Calu3 (cell line): ENCODE results near the gene KCND3. TPM values are rescaled to one million over a fixed set of nuclear protein-coding genes. Genes with fewer than 3 reads are reported as not detected.

Source experiments
- BruUV-seq: library from RNA; stranded (reverse); fragments of 400-500 nt; replicated peaks from 2 replicates; lab custom pipeline; 2021; lab: Mats Ljungman, UMichigan
- CTCF ChIA-PET: fragments of 300-600 bp; sonication (Branson Sonifier 250); formaldehyde crosslinking; loops from one replicate; lab custom pipeline; 2022; ENCODE audit warnings: antibody characterized with exemption; lab: Charles Lee
- DNase-seq: peaks from one replicate; pipeline ENCODE4 v3.0.0; 2022
- H3K27ac Mint-ChIP-seq: one replicate; pipeline ENCODE4 v1.8.0; 2022; ENCODE audit warnings: mixed read lengths; ENCODE audit not compliant: unreplicated experiment
- H3K27me3 Mint-ChIP-seq: one replicate; pipeline ENCODE4 v1.8.0; 2022; ENCODE audit warnings: mixed read lengths; ENCODE audit not compliant: unreplicated experiment
- H3K36me3 Mint-ChIP-seq: one replicate; pipeline ENCODE4 v1.8.0; 2022; ENCODE audit warnings: mild to moderate bottlenecking, moderate library complexity, mixed read lengths; ENCODE audit not compliant: insufficient read depth, unreplicated experiment
- H3K4me1 Mint-ChIP-seq: one replicate; pipeline ENCODE4 v1.8.0; 2022; ENCODE audit warnings: mild to moderate bottlenecking, low read depth, mixed read lengths; ENCODE audit not compliant: unreplicated experiment
- H3K4me3 Mint-ChIP-seq: one replicate; pipeline ENCODE4 v1.8.0; 2022; ENCODE audit warnings: mild to moderate bottlenecking, low read depth, moderate library complexity, mixed read lengths; ENCODE audit not compliant: unreplicated experiment
- H3K9me3 Mint-ChIP-seq: one replicate; pipeline ENCODE4 v1.8.0; 2022; ENCODE audit warnings: low read depth, mixed read lengths; ENCODE audit not compliant: unreplicated experiment
- CTCF ChIP-seq: fragments of 200-600 bp; IDR thresholded peaks from one replicate; pipeline ENCODE4 v1.8.0; 2022; ENCODE audit warnings: antibody characterized with exemption; ENCODE audit not compliant: unreplicated experiment
- intact Hi-C: fragments of 100-400 bp; cut with micrococcal nuclease; formaldehyde crosslinking; loops from one replicate; pipeline ENCODE4 v1.10.0; 2022; ENCODE audit not compliant: unreplicated experiment
- total RNA-seq: library from RNA; stranded (reverse); gene quantifications from 2 replicates; pipeline ENCODE4 v1.2.3, GENCODE V29; 2022

The KCND3 gene
- total RNA-seq, 1 experiment from 2014 or later: 0.07 TPM

GRCh38 chr1:112027696-112028095 is 38.2 kb upstream of the KCND3 start:
- no peaks in the 10 kb centered on the region for H3K4me1 Mint-ChIP-seq
- intact Hi-C loops: no loop called here
- H3K4me3 Mint-ChIP-seq: no peak overlapping the region
- DNase-seq: no peak
- TF ChIP-seq CTCF: no peak
- no TSS peak for BruUV-seq
- H3K27ac Mint-ChIP-seq: no peak overlapping the region
- CTCF ChIA-PET: no interaction called here
- H3K36me3 Mint-ChIP-seq: no peaks in the 10 kb centered on the region
- H3K27me3 Mint-ChIP-seq: peaks cover 89% of the 10 kb centered on the region
- H3K9me3 Mint-ChIP-seq: no peaks in the 10 kb centered on the region

GRCh38 chr1:112026501-112026900 is 37.0 kb upstream of the KCND3 start:
- BruUV-seq: no TSS peak
- Mint-ChIP-seq H3K4me1 (no peaks in the 10 kb centered on the region), H3K36me3 (no peaks in the 10 kb centered on the region), H3K27me3 (peaks cover 87% of the 10 kb centered on the region), H3K27ac (no peak overlapping the region), H3K4me3 (no peak overlapping the region), H3K9me3 (no peaks in the 10 kb centered on the region)
- CTCF ChIA-PET: no interaction called here
- no peak for TF ChIP-seq CTCF
- intact Hi-C loops: no loop called here
- no peak for DNase-seq

GRCh38 chr1:112026016-112026415 is 36.5 kb upstream of the KCND3 start:
- CTCF ChIA-PET: interaction anchor here (0.7 kb wide), 1 partner anchor 35 kb away, joined by 3 read pairs; no protein-coding TSS in a partner anchor
- peaks cover 91% of the 10 kb centered on the region for H3K27me3 Mint-ChIP-seq
- DNase-seq: no peak

GRCh38 chr1:112021263-112021662 is 31.8 kb upstream of the KCND3 start:
- no TSS peak for BruUV-seq
- H3K36me3 Mint-ChIP-seq: no peaks in the 10 kb centered on the region
- H3K27me3 Mint-ChIP-seq: peaks cover 77% of the 10 kb centered on the region
- no peak for DNase-seq
- H3K4me1 Mint-ChIP-seq: no peaks in the 10 kb centered on the region
- CTCF ChIA-PET: no interaction called here
- no peaks in the 10 kb centered on the region for H3K9me3 Mint-ChIP-seq
- H3K4me3 Mint-ChIP-seq: no peak overlapping the region
- H3K27ac Mint-ChIP-seq: no peak overlapping the region
- intact Hi-C loops: no loop called here
- no peak for TF ChIP-seq CTCF

More at GRCh38 chr1:112026016-112026415, 36.5 kb upstream of the KCND3 start:
- intact Hi-C loops: no loop called here
- no peaks in the 10 kb centered on the region for H3K36me3 Mint-ChIP-seq
- no peak for TF ChIP-seq CTCF
- BruUV-seq: no TSS peak
- H3K4me1 Mint-ChIP-seq: no peaks in the 10 kb centered on the region
- H3K9me3 Mint-ChIP-seq: no peaks in the 10 kb centered on the region
- H3K4me3 Mint-ChIP-seq: no peak overlapping the region
- no peak overlapping the region for H3K27ac Mint-ChIP-seq
